Measurements from ENCODE around the gene GLP2R.
A peak's percentile ranks its signal among the peaks of the same experiment; 100 is the strongest.

The GLP2R gene

GRCh38 chr17:9924735-9925191 is 99.0 kb downstream of the GLP2R start:
- H3K27ac ChIP-seq (replicated peaks): no peak overlapping the region
- peak; percentile 18 to 37 for DNase-seq (ENCODE audit: low read depth in 1 of 2, low spot score in 1 of 2)
- no peak overlapping the region for H3K4me3 ChIP-seq (replicated peaks; ENCODE audit: insufficient read depth, low read length)
- H3K27me3 ChIP-seq (ENCODE audit: insufficient read depth, poor library complexity, severe bottlenecking): no peaks in the 10 kb centered on the region
- TF ChIP-seq GABPA (IDR thresholded peaks at IDR 0.05; ENCODE audit: low read depth) (no peak), CTCF (IDR thresholded peaks at IDR 0.05; ENCODE audit: insufficient read depth, low read length) (peak; percentile 21), SPI1 (IDR thresholded peaks at IDR 0.05; ENCODE audit: borderline replicate concordance, low read depth) (peak; percentile 48; the same call in 1 of the 2 replicates)

- no peak overlapping the region for H3K4me3 ChIP-seq (replicated peaks; ENCODE audit: insufficient read depth, low read length)
- H3K27me3 ChIP-seq (ENCODE audit: insufficient read depth, poor library complexity, severe bottlenecking): no peaks in the 10 kb centered on the region
- H3K27ac ChIP-seq (replicated peaks): no peak overlapping the region
- no peak for DNase-seq (ENCODE audit: low read depth in 1 of 2, low spot score in 1 of 2)
- no peak for TF ChIP-seq CTCF (IDR thresholded peaks at IDR 0.05; ENCODE audit: insufficient read depth, low read length)
- TF ChIP-seq SPI1 (IDR thresholded peaks at IDR 0.05; ENCODE audit: borderline replicate concordance, low read depth): no peak
- TF ChIP-seq GABPA (IDR thresholded peaks at IDR 0.05; ENCODE audit: low read depth): no peak
- no peak for TF ChIP-seq POLR2AphosphoS5 (IDR thresholded peaks at IDR 0.05; ENCODE audit: low read depth)
- no peak for TF ChIP-seq REST (IDR thresholded peaks at IDR 0.05; ENCODE audit: insufficient replicate concordance, low read depth)
Observed at GRCh38 chr17:9925457-9925856, 99.7 kb downstream of the GLP2R start.

- no peak overlapping the region for H3K27ac ChIP-seq (replicated peaks)
- DNase-seq (ENCODE audit: low read depth in 1 of 2, low spot score in 1 of 2): no peak
Observed at GRCh38 chr17:9926150-9926804, 100.6 kb downstream of the GLP2R start.

More at GRCh38 chr17:9926150-9926804, 100.6 kb downstream of the GLP2R start:
- no peak for TF ChIP-seq REST (IDR thresholded peaks at IDR 0.05; ENCODE audit: insufficient replicate concordance, low read depth)
- TF ChIP-seq GABPA (IDR thresholded peaks at IDR 0.05; ENCODE audit: low read depth): no peak
- no peak for TF ChIP-seq SPI1 (IDR thresholded peaks at IDR 0.05; ENCODE audit: borderline replicate concordance, low read depth)
- TF ChIP-seq CTCF (IDR thresholded peaks at IDR 0.05; ENCODE audit: insufficient read depth, low read length): no peak
- no peak for TF ChIP-seq POLR2AphosphoS5 (IDR thresholded peaks at IDR 0.05; ENCODE audit: low read depth)
- no peak overlapping the region for H3K4me3 ChIP-seq (replicated peaks; ENCODE audit: insufficient read depth, low read length)
- H3K27me3 ChIP-seq (ENCODE audit: insufficient read depth, poor library complexity, severe bottlenecking): no peaks in the 10 kb centered on the region
